GM19395 (cell line): ENCODE results near the gene DAND5.

Experiments used
- ATAC-seq: cut with Tn5 transposase; IDR thresholded peaks from one replicate; pipeline ENCODE4 v1.9.1; 2021; ENCODE audit warnings: mild to moderate bottlenecking, moderate library complexity; ENCODE audit not compliant: unreplicated experiment

DAND5 gene

DNA sequence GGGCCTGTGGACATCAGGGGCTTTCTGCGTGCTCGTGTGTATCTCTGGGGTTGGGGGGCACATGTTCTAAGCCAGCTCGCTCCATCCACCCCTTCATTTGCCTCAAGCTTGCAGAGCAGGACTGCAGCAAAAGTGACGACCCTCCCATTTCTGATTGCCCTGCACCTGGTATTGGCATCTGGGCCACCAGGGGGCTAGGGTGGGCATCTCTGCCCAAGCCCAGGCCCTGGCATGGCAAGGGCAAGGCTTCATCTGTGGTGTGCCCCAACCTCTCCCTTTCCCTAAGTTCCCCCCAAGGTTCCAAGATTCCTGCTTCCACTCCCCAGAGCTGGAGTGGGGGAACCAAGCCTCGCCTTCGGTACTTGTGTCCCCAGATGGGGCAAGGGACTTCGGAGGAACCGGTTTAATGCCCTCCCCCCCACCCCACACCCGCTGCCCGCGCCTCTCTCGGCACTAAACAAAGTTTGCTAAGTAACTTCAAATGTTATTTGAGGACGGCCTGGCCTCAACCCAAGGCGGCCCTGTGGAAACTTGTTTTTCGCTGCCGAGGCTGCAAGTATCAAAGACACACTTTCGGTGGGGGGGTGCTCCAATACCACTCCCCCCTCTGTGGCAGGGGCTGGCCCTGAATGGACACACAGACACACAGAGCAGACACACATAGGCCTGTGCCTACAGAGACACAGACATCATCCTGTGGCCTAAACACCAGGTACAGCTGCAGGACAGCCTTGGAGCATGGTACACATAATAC is 38.1 kb downstream of the DAND5 start:
- ATAC-seq, result no peak

DNA sequence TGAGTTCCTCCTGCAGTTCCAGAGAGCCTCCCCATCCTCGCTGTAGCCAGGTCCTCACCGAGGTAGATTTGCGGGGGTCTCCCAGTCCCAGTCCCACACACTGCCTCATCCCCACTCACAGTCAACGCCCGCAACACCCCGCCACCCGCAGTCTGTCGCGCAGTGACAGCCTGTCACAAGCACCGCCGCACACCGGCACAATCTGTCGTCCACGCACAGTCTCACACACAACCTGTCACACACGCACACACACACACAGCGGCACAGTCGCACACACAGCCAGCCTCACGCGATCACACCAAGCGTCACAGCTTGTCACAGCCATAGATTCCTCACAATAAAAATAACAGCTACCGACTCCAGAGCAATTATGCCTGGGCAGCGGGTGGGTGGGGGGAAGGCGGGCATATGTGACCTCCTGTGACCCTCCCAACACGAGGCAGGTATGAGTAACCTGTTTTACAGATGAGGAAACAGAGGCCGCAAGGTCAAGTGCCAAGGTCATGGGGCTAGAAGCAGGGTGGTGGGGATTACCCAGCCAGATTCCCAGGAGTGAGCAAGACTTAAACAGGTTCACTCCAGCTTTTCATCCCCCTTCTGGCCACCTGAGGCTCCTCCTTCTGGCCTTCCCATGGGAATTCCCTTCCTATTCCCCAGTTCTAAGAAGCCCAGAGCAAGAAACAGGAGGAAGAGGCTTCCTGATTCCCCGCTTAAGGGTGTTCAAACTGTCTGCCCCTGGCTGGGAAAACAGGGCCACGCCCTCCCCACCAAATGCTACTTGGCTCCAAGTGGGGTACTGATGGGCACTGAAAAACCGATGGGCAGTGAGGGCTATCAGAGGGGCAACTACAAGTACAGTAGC is 39.8 kb downstream of the DAND5 start:
- no peak for ATAC-seq

DNA sequence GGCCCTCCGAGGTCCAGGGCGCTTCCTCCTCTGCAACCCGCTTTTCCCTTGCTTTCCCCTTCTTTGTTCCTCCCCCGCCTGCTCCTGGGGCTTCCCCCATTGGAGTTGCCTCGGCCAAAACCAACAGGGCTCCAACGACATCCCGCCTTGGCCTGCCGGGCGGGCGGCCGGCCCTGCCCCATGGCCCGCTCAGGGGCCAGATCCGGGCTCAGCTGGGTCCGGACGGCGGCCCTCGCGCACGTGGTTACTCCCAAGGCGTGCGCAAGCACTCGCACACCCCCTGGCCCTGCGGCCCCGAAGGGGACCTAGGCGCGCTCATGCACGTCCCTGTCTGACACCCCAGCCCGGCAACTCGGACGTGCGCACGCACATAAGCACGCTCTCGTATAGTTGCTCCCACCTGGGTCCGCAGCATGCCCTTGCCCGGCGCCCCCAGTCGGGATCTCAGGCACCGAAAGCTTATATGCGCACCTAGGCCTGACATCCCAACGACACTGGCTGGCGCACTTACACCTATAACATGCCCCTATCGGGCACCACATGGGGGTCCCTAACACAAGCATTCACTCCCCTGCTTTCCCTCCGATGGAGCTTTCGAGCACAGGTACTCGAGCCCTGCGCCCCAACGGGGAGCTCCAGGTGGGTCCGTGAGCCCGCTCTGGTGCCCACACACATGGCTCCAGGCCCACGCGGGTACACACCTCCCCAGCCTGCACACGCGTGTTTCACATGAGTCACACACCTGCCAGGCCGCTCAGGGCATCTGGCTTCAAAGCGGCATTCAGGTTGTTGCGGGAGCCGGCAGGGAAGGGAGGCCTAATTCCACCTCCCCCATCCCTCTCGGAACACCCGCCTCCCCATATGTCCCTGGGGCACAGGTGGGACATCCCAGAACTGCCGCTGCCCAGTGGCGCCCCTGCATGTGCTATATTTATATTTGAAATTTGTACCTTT is 40.9 kb downstream of the DAND5 start:
- ATAC-seq, result no peak

DNA sequence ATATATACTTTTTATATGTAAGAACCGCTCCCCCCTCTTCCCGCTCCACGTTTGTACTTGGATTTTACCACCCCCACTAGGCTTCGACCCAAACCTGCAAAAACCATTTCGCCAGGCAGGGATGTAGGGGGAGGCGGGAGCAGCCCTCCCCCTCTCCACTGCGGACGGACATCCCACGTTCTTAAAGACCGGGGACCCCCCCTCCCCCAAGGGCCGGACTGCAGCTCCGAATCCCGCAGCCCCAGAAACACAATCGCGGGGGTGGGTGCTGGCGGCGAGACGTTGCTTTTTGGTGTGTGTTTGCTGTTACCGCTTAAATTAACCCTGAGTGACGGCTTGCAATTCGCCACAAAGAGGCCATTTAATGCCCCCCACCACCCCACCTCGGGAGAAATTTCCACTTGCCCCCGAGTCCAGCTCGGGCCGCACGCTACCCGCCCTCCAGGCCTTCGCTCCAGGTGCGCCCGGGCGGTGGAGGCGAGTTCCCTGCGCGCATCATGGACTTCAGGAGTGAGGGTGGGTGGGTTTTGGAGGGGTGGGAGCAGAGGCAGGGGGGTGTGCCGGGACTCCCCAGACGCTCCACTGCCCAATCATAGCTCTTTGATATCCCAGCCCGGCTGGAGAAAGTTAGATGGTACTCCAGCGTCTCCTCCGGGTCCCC is 41.7 kb downstream of the DAND5 start:
- no peak for ATAC-seq

DNA sequence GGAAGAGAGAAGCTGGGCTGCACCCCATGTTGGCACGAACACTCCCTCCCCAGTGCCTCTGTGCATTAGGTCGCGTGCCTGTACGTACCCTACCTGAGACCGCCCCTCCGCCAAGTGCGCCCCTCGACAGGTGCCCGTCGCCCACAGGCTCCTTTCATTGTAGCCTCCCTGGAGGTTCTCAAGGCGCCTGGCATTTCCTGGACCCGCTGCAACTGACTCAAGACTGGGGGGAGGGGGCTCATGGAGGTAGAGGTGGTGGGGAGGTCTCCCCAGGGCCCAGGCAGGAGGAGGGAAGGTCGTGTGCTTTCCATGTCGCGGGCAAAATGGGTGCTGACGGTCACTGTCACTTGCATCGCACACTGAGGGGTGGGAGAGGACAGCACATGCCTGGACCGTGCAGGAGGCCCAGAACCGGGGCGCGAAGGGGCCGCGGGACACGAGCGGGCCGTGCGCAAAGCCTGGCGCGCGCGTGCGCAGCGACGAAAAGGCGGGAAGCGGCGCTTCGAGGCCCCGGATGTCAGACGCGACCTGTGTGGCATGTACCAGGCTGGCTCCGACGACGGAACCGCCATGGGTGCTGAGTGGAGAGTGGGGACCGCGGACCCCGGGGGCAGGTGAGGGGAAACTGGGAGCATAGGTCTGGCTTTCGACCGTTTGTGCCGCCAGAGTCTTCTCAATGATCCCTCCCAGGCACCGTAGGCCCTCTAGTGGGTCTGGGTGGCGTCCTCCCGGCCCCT is 42.4 kb downstream of the DAND5 start:
- no peak for ATAC-seq

DNA sequence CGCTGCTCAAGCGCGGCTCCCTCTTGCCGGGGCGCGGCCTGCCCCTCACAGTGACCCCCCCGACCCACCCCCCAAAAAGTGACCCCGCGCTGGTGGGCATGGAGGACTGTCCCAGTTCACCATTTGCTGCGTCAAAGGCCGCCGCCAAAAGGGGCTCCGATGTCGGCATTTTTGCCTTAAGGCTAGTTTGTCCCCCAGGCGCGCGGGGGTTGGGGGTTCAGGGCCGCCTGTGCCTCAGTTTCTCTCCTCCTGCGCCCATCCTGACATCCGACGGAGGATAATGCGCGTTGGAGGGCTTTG is 43.0 kb downstream of the DAND5 start:
- no peak for ATAC-seq

DNA sequence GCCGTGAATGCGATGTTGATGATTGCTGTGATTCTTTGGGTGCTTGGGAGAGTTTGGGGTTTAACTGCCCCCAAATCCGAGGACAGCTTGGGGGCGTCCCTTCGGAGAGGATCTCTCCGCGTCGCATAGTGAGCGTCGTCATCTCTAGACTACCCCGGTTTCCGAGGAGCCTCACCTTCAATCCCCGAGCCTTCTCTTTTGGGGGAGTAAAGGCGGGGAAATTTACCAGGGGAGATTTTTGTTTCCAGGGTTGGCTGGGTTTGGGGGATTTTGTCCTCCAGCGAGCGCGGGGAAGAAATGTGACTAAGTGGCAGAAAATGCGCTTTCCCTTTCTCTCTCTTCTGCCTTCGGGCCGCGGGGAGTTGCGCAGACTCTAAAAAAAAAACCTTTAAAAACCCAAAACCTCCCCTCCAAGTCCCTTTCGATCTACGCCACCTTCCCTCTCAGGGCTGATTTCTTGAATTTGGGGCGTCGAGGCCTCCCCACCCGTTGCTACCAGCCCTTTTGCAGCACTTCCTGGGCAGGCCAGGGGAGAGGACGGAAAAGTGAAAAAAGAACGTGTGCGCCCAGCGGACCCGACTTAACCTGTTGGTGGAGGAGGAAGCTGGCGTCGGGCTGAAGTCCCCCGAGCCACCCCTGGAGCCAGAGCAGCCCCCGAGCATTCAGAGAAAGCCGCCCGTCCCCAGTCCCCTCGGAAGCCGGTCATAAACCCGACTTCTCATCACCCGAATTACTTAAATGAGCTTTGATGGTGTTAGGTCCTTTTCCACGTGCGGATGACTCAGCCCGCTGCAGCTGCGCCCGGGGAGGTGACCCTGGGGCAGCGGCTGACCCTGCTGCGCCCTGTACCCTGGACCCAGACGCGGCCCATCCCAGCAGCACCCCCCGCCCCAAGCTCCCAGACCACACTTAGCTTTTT is 43.6 kb downstream of the DAND5 start:
- no peak for ATAC-seq

DNA sequence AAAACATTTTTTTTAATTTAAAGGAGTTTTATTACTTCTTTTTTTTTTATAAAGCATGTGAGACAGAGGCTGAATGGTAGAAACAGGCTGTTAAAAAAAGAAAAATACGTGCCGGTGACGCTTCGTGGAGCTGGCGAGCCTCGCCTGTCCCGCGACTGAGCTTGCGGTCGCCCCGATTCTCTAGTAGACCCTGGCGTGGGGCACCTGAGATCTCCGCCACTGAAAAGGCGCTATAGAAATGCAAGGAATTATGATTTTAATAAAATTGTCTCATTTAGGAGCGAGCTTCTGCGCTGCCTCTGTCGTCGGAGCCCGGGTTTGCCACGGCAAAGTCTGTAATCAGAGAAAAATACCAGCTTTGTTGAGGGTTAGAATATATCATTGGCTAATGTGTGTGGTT is 44.3 kb downstream of the DAND5 start:
- ATAC-seq, result no peak

DNA sequence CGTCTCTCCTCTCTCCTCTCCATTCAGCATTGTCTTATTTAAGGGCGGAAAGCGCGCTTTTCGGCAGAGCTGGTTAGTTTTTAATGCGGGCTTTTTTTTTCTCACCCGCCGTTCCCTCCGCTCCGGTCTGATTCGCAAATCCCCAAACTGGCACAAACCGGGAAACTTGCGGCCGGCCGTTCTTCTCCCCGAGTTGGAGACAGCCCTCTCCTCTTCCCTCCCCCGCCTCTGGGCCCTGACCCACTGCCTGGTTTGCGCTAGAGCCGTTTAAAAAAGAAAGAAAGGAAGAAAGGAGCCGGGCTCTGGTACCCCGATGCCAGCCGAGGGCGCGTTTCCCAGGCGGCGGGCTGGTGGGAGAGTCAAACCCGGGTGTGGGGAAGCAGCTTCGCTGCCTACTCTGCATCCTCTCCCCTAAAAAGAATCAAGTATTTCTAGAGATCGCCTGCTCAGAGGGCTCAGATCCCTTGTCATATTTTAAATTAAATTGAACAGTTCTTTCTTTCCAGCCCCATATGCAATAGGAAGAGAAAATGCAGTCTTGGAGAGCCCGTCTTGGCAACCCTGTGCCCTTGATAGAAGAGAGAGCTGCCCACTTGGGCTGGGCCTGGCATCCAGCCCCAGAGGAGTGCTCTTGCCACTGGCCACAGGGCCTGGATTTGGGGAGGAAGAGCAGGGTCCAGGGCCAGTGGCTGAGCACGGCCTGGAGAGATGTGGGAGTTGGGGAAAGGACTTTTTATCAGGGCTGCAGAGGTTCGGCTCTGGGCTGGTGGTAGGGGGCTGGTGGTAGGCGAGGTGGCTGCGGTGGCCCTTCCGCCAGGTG is 44.9 kb downstream of the DAND5 start:
- ATAC-seq, result no peak

DNA sequence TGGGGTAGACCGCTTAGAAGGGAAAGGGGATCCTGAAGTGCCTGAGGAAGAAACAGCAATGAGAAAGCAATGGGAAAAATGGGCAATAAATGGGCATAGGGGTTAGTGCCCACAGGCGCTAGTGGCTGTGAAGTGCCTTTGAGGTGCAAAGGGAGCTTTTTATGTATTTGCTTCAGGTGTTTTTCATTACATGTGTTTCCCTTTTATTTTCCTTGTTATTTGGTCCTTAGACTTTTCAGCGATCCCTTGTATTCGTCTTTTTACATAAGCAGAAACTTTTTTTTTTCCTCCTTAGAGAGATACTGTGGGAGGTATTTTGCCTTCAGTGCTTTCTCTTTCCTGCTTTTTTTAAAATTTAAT is 45.5 kb downstream of the DAND5 start:
- no peak for ATAC-seq

DNA sequence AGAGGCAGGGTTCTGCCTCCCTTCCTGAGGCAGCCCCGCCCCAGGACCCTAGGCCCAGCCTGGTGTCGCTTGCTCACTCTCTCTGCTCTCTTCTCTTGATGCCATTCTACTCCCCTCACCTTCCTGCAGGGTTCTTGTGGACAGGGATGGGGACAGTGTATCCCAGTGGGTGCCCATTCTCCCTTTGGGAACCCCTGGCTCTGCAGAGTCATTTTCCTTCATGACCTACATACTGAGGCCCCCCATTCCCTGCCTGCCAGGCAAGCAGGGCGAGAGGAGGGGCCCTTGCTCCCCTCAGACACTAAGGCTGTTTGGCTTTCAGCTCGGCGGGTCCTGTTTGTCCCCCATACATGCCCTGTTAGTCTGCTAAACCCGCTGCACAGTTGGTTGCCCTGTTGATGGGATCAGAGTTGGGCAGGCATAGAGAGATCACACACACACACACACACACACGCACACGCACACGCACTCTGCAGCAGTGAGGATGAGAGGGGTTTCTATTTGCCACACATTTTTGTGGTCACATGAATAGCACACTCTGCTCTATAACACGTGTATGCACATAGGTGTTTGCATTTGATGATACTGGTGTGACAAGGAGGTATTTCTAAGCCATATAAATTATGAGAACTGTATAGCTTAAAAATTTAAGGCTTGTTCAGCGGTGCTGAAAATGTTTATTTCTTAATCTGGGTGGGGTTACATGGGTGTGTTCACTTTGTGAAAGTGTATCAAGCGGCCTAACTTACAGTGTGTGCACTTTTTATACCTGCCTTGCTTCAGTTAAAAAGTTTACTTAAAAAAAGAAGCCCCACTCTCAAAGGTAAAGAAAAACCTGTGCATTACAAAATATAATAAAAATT is 46.2 kb downstream of the DAND5 start:
- no peak for ATAC-seq

DNA sequence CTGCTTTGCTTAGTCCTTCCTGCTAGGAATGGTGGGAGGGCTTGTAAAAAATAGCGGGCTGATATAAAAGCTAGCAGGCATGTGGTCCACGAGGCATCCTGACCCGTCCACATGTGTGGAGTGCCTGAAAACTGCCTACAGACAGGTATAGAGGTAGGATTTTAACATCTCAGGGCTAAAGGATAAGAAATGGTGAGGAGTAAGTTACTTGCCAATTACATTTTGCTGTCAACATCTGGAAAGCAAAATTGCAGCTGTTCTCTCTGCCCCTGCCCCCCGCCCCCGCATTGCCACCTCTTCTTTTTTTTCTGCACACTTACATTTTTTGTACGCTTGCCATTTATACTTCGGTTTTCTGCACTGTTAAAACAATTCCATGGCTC is 46.9 kb downstream of the DAND5 start:
- no peak for ATAC-seq

DNA sequence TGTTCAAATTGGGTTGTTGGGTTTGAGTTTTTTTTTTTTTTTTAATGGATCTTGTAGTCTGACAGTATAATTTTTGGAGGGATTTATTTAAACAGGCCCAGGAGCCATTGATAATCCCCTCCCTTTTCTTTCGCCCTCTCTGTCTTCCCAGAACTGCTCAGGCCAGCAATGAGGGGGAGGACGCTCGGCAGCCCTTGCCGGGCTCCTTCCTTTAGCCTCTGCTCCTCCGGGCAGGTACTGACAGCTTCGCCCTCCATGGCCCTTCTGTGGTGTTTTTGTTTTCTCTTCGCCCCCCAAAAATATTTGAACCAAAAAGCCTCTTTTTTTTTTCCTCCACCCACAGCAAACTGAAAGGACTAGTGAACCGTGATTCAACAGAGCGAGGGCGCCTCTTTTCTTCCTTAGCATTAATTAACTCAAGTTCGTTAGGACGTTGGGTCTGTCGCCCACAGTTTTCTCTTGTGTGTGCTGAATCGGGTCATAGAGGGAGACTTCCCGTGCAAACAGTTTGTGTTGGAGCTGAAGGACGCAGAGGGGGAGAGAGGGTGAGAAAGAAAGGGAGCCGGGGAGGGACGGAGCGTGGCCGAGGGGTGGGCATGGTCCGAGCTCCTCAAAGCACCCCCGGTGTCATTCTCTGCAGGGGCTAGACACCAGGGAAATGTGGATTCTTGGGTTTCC is 47.4 kb downstream of the DAND5 start:
- ATAC-seq, result no peak

DNA sequence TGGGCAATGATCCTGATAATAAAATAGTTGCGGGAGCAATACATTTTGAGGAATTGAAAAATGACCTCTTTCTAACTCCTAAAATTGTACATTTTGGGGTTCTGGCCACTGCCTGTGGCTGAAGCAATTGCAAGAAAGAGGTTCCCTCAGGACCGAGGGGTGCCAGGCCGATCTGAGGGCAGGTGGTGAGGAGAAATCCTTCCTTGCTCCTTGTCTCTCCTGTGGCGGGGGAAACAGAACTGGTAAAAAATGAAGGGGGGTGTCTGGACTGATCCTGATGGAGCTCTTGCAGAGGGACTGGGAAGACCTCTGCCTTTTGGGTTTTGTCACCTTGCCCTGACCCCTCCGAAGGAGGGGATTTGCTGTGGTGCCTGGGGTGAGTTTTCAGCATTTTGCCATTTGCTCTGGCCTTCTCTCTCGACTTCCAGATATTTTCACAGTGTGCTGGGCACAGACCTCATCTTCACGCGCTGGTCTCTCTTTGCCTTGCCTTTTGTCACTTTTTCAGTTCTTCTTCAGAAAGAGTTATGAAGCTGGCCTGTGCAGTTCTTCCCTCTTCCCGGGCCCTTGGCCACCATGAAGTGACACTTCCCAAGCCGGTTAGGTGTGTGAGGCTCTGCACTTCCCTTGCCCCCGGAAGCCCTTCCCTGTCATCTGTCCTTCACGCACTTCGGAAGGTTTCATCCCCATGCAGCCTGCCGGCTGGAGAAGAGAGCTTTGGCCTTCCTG is 48.1 kb downstream of the DAND5 start:
- no peak for ATAC-seq

DNA sequence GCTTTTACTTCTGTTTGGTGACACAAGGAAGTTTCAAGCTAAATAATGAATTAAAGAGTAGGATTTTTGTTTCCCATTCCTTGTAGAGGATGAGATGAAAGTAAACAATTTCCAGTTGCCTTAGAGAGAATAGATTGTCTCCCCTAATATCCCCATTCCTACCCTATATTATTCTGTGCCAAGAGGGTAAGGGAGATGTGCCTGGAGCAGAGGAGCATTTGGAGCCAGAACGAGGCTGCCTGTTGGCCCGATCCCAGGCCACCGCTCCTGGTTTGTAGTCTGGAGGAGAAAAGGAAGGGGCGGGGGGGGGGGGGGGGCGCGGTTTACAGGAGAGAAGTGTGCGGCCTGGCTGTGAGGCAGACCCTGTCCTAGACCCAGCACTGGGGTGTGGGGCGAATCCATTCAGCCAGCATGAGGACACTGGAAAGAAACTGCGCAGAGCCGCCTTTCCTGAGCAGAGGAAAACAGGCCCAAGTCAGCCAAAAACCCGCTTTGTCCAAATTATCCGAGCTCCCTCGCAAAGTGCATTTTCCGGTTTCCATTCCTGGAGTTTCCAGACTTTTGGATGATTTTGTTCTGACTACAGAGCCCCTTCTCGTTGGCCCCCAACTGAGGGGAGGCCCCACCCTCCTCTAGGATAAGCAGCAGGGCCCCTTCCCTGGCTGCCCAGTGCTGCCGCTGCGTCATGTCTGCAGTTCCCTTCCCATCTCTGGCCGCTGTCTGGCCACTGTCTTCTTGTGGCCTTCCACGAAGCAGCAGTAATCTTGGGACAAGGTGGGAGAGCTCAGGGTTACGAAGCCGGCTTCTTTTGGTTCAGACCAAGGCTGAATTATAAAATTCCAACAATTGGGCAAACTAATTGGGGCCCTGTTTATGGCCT is 48.9 kb downstream of the DAND5 start:
- no peak for ATAC-seq
